HepG2 (cell line): ENCODE results near the gene PTPRM. TPM values are rescaled to one million over a fixed set of nuclear protein-coding genes. Genes with fewer than 3 reads are reported as not detected.

ENCODE experiments used
- ATAC-seq: fragments of 200-7000 bp; cut with Tn5 transposase; 3 replicates; pipeline ENCODE4 v1.9.1; 2020; ENCODE audit warnings: mild to moderate bottlenecking, moderate library complexity
- BruUV-seq: library from RNA; stranded (reverse); fragments of 400-500 nt; replicated peaks from 2 replicates; lab custom pipeline; 2021; lab: Mats Ljungman, UMichigan
- CTCF ChIA-PET: fragments of 300-600 bp; formaldehyde crosslinking; extraction: SDS; loops from one replicate; lab custom pipeline; 2021; ENCODE audit warnings: low total read pairs, inconsistent platforms, low intra/inter-chr PET ratio; lab: Yijun Ruan, JAX
- POLR2A ChIA-PET: fragments of 350-600 bp; sonication (Branson Sonifier 250); formaldehyde crosslinking; loops from one replicate; lab custom pipeline; 2020; ENCODE audit warnings: antibody characterized with exemption, inconsistent platforms; lab: Yijun Ruan, JAX
- DNase-seq: peaks from one replicate; pipeline ENCODE4 v3.0.0-alpha.2; 2015; ENCODE audit warnings: low spot score
- FAIRE-seq: peaks from 3 replicates; lab custom pipeline; 2011; peaks lifted over from hg19 to GRCh38; lab: Jason Lieb, UNC
- H2AFZ ChIP-seq: one replicate; pipeline ENCODE4 v1.6.1; 2011; ENCODE audit warnings: low read length, inconsistent platforms
- H3K27ac ChIP-seq: fragments of 300-600 bp; 3 replicates; pipeline ENCODE4 v1.8.0; 2011; ENCODE audit warnings: mixed run types, mild to moderate bottlenecking, mixed read lengths, low read length, inconsistent platforms; ENCODE audit not compliant: insufficient read depth; ENCODE audit errors: extremely low read length
- H3K27me3 ChIP-seq, 2 experiments: fragments of 200-600 bp in 1 of 2; 2 replicates in 1 of 2; 3 replicates in 1 of 2; pipeline versions ENCODE4 v1.6.0 to v1.8.0; 2011; ENCODE audit warnings: low read length in 2 of 2, mild to moderate bottlenecking in 2 of 2, moderate library complexity in 2 of 2, inconsistent platforms in 1 of 2; ENCODE audit not compliant: insufficient read depth in 2 of 2, control insufficient read depth in 1 of 2
- H3K36me3 ChIP-seq, 2 experiments: fragments of 200-600 bp in 1 of 2; replicated peaks in 1 of 2; 2 replicates in 1 of 2; 3 replicates in 1 of 2; pipeline versions ENCODE4 v1.5.1 to v1.8.0; 2011; ENCODE audit warnings: low read length in 2 of 2, inconsistent platforms in 1 of 2; ENCODE audit not compliant: insufficient read depth in 2 of 2, control insufficient read depth in 1 of 2
- H3K4me1 ChIP-seq: 2 replicates; pipeline ENCODE4 v1.5.1; 2012; ENCODE audit warnings: low read length, inconsistent platforms; ENCODE audit not compliant: insufficient read depth
- H3K4me2 ChIP-seq: 2 replicates; pipeline ENCODE4 v1.6.0; 2011; ENCODE audit warnings: low read depth, low read length, inconsistent platforms
- H3K4me3 ChIP-seq, 3 experiments: fragments of 200-600 bp in 1 of 3; sonication (generic), shearing (Covaris generic) in 1 of 3; replicated peaks in 1 of 3; 2 replicates each; pipeline ENCODE4 v1.5.1; 2011 to 2016; ENCODE audit warnings: low read length in 3 of 3, inconsistent platforms in 2 of 3, low read depth in 2 of 3, mild to moderate bottlenecking in 2 of 3, control low read depth in 1 of 3, mixed read lengths in 1 of 3; ENCODE audit not compliant: insufficient read depth in 1 of 3
- H3K79me2 ChIP-seq: one replicate; pipeline ENCODE4 v1.6.1; 2011; ENCODE audit warnings: low read length, inconsistent platforms; ENCODE audit not compliant: insufficient read depth
- H3K9ac ChIP-seq: 2 replicates; pipeline ENCODE4 v1.6.0; 2011; ENCODE audit warnings: mild to moderate bottlenecking, low read depth, low read length, inconsistent platforms; ENCODE audit not compliant: insufficient read depth
- H3K9me3 ChIP-seq: 2 replicates; pipeline ENCODE4 v1.5.1; 2012; ENCODE audit warnings: mild to moderate bottlenecking, low read length
- H4K20me1 ChIP-seq: 2 replicates; pipeline ENCODE4 v1.6.0; 2011; ENCODE audit warnings: inconsistent platforms, mild to moderate bottlenecking, low read length, moderate library complexity; ENCODE audit not compliant: insufficient read depth
- ASH2L ChIP-seq: fragments of 300-600, 200-600 bp; sonication (generic); IDR thresholded peaks from 2 replicates; pipeline ENCODE4 v1.7.0; 2017; ENCODE audit warnings: low read depth, mild to moderate bottlenecking, moderate library complexity, mixed read lengths, low read length; ENCODE audit not compliant: insufficient read length
- LBX2 ChIP-seq: sonication (generic); formaldehyde crosslinking; IDR thresholded peaks from 2 replicates; pipeline ENCODE4 v1.5.0; 2020; ENCODE audit warnings: missing genetic modification reagents, mild to moderate bottlenecking, borderline replicate concordance
- MAX ChIP-seq: IDR thresholded peaks from 2 replicates; pipeline ENCODE4 v1.6.1; 2012; ENCODE audit warnings: inconsistent platforms
- NCOA2 ChIP-seq: sonication (generic); formaldehyde crosslinking; IDR thresholded peaks from 2 replicates; pipeline ENCODE4 v1.8.0; 2022; ENCODE audit warnings: inconsistent platforms
- NFYC ChIP-seq: IDR thresholded peaks from 2 replicates; pipeline ENCODE4 v1.6.1; 2016; ENCODE audit warnings: missing genetic modification reagents, missing compliant biosample characterization
- SMAD9 ChIP-seq: sonication (generic); formaldehyde crosslinking; IDR thresholded peaks from 2 replicates; pipeline ENCODE4 v1.5.1; 2020; ENCODE audit warnings: mild to moderate bottlenecking, missing genetic modification reagents
- STAG1 ChIP-seq: sonication (generic); formaldehyde crosslinking; IDR thresholded peaks from 2 replicates; pipeline ENCODE4 v1.4.0; 2020; ENCODE audit warnings: missing genetic modification reagents
- TERF1 ChIP-seq: sonication (generic); formaldehyde crosslinking; IDR thresholded peaks from 2 replicates; pipeline ENCODE4 v1.8.0; 2022; ENCODE audit warnings: mild to moderate bottlenecking, missing genetic modification reagents, moderate library complexity
- ZBTB39 ChIP-seq: sonication (generic); formaldehyde crosslinking; IDR thresholded peaks from 2 replicates; pipeline ENCODE4 v1.5.0; 2020; ENCODE audit warnings: missing genetic modification reagents
- ZNF431 ChIP-seq: sonication (generic); formaldehyde crosslinking; IDR thresholded peaks from 2 replicates; pipeline ENCODE4 v1.9.0; 2022; ENCODE audit warnings: missing genetic modification reagents, low read depth, mild to moderate bottlenecking, borderline replicate concordance
- ZNF577 ChIP-seq: sonication (generic); formaldehyde crosslinking; IDR thresholded peaks from 2 replicates; pipeline ENCODE4 v1.4.0; 2020; ENCODE audit warnings: mild to moderate bottlenecking, low read depth, missing genetic modification reagents, borderline replicate concordance
- ZNF7 ChIP-seq: IDR thresholded peaks from 2 replicates; pipeline ENCODE4 v1.6.1; 2016; ENCODE audit warnings: missing biosample characterization, missing genetic modification reagents
- WGBS: methylation state at CpG from one replicate; pipeline ENCODE4 v1.1.6; 2017; ENCODE audit warnings: low lambda C conversion rate; 5-methylcytosine and 5-hydroxymethylcytosine counted together
- in situ Hi-C: cut with HindIII; loops from 2 replicates; pipeline ENCODE4 v1.10.0; 2017; ENCODE audit warnings: low pct_unique_long_range_greater_than_20kb; ENCODE audit not compliant: extremely low pct_ligation_motif_present
- intact Hi-C: fragments of 100-400 bp; cut with micrococcal nuclease; formaldehyde crosslinking; loops from one replicate; pipeline ENCODE4 v1.10.0; 2022; ENCODE audit not compliant: unreplicated experiment
- polyA plus RNA-seq, 8 experiments: library from polyadenylated mRNA; depleted of rRNA in 3 of 8; stranded (reverse) in 7 of 8; unstranded in 1 of 8; fragments of >200 nt; fragmentation: Illumina TruSeq in 4 of 8; extraction: Trizol in 4 of 8; gene quantifications; 2 replicates each; pipeline versions ENCODE4 v1.2.1 to v1.2.3, GENCODE V29; 2011 to 2016; ENCODE audit warnings: low read depth in 4 of 8, missing spikeins in 1 of 8, mixed read lengths in 1 of 8; ENCODE audit not compliant: insufficient read depth in 1 of 8
- total RNA-seq, 5 experiments: library from RNA; depleted of rRNA; stranded (reverse); fragments of >200 nt; fragmentation: Illumina TruSeq; extraction: Trizol; gene quantifications; 2 replicates each; pipeline ENCODE4 v1.2.3, GENCODE V29; 2016; ENCODE audit warnings: low read depth in 1 of 5

The PTPRM gene
- total and polyA plus RNA-seq, 2 of the 13 experiments (the other 11 are each of a cell fraction or from before 2014, with no cell fraction given) = 12.6 to 108 TPM

GRCh38 chr18:8011361-8011760 is 444.2 kb downstream of the PTPRM start:
- 42% methylated on average over 1 of the region's 1 CpG for WGBS
- H2AFZ ChIP-seq = no peak overlapping the region
- H3K4me2 ChIP-seq = no peak overlapping the region
- no peak for FAIRE-seq
- H3K27ac ChIP-seq = no peak overlapping the region
- H3K4me3 ChIP-seq = no peak overlapping the region
- intact Hi-C loops = no loop called here
- no peak for DNase-seq
- no peak for TF ChIP-seq ZBTB39 (CRISPR knock-in tag)
- TF ChIP-seq LBX2 (CRISPR knock-in tag) = no peak
- no peak for TF ChIP-seq ZNF431 (CRISPR knock-in tag)
- TF ChIP-seq MAX = no peak
- TF ChIP-seq NCOA2 (CRISPR knock-in tag) = no peak
- TF ChIP-seq ZNF577 (CRISPR knock-in tag) = no peak
- TF ChIP-seq ZNF7 (CRISPR knock-in tag) = no peak
- no peak for TF ChIP-seq TERF1 (CRISPR knock-in tag)
- TF ChIP-seq SMAD9 (CRISPR knock-in tag) = no peak
- no peak for TF ChIP-seq ASH2L
- TF ChIP-seq NFYC (CRISPR knock-in tag) = no peak
- no peak for TF ChIP-seq STAG1
- no peak for ATAC-seq
- no peaks in the 10 kb centered on the region; a peak in 1 of 5 replicates for H3K27me3 ChIP-seq
- H3K36me3 ChIP-seq = no peaks in the 10 kb centered on the region
- no peak overlapping the region for H3K9ac ChIP-seq
- in situ Hi-C loops = no loop called here
- H3K79me2 ChIP-seq = no peaks in the 10 kb centered on the region
- no TSS peak for BruUV-seq
- no peaks in the 10 kb centered on the region for H3K4me1 ChIP-seq
- ChIA-PET POLR2A (no interaction called here), CTCF (no interaction called here)
- no peaks in the 10 kb centered on the region for H3K9me3 ChIP-seq
- H4K20me1 ChIP-seq = no peaks in the 10 kb centered on the region
